GM19395 (cell line): Measurements from ENCODE around the gene THAP11.
A peak's percentile ranks its signal among the peaks of the same experiment; 100 is the strongest.

Experiments used
- ATAC-seq: cut with Tn5 transposase; IDR thresholded peaks from one replicate; pipeline ENCODE4 v1.9.1; 2021; ENCODE audit warnings: mild to moderate bottlenecking, moderate library complexity; ENCODE audit not compliant: unreplicated experiment

THAP11 gene

GRCh38 chr16:67882374-67883145 is 40.4 kb downstream of the THAP11 start:
- no peak for ATAC-seq

GRCh38 chr16:67883146-67883871 is 41.2 kb downstream of the THAP11 start:
- no peak for ATAC-seq

- no peak for ATAC-seq
Measured at GRCh38 chr16:67883872-67884261, 41.7 kb downstream of the THAP11 start.

- no peak for ATAC-seq
Measured at GRCh38 chr16:67884684-67885083, 42.6 kb downstream of the THAP11 start, which contains the start of gene NRN1L. Gene NRN1L, plus strand, starts transcription at chr16:67884885. Its CDS starts 19 bp downstream, at chr16:67884904.

GRCh38 chr16:67885545-67885944 is 43.4 kb downstream of the THAP11 start:
- no peak for ATAC-seq

GRCh38 chr16:67885976-67886375 is 43.9 kb downstream of the THAP11 start:
- no peak for ATAC-seq

- ATAC-seq, result no peak
Measured at GRCh38 chr16:67886387-67886786, 44.3 kb downstream of the THAP11 start.

- no peak for ATAC-seq
Measured at GRCh38 chr16:67888331-67888730, 46.2 kb downstream of the THAP11 start.

GRCh38 chr16:67892375-67892774 is 50.3 kb downstream of the THAP11 start:
- ATAC-seq, result no peak

GRCh38 chr16:67892899-67893742 is 51.0 kb downstream of the THAP11 start, which contains the start of gene PSKH1:
Gene PSKH1, plus strand, starts transcription at chr16:67893254. Its CDS starts 15,496 bp downstream, at chr16:67908750.
- ATAC-seq, result peak; percentile 83
